ENCODE data around the gene EPS8. TPM values are rescaled to one million over a fixed set of nuclear protein-coding genes. Genes with fewer than 3 reads are reported as not detected.
A peak's percentile ranks its signal among the peaks of the same experiment; 100 is the strongest.

EPS8 gene
- total RNA-seq, 4 donors from 2014 or later: 54.4 to 120 (median 78.7) TPM

GRCh38 chr12:15601210-15601800, 187.9 kb downstream of the EPS8 start:
- Histone ChIP-seq H3K27me3 (no peaks in the 10 kb centered on the region), H3K27ac (replicated peaks in 1 of 4) (no peak overlapping the region), H3K36me3 (no peaks in the 10 kb centered on the region), H3K9me3 (no peaks in the 10 kb centered on the region), H3K4me3 (no peak overlapping the region), H3K4me1 (peaks cover 13 to 23% (median 18%) of the 10 kb centered on the region in 4 donors)
- intact Hi-C loops (cut with DNase I): no loop called here
- no peak for DNase-seq (ENCODE audit: extremely low spot score)
- 94% methylated on average over 1 of the region's 1 CpG for WGBS
- TF ChIP-seq EP300 (IDR thresholded peaks at IDR 0.05): no peak
- TF ChIP-seq POLR2AphosphoS5 (IDR thresholded peaks at IDR 0.05): no peak
- TF ChIP-seq CTCF (IDR thresholded peaks at IDR 0.05): no peak
- no peak for TF ChIP-seq POLR2A (IDR thresholded peaks at IDR 0.05; ENCODE audit: low read depth)

GRCh38 chr12:15600223-15600935, 188.8 kb downstream of the EPS8 start:
- no peaks in the 10 kb centered on the region for H3K36me3 ChIP-seq
- no peak overlapping the region for H3K27ac ChIP-seq (replicated peaks in 1 of 4)
- intact Hi-C loops (cut with DNase I): no loop called here
- TF ChIP-seq POLR2A (IDR thresholded peaks at IDR 0.05; ENCODE audit: low read depth) (no peak), POLR2AphosphoS5 (IDR thresholded peaks at IDR 0.05) (no peak), EP300 (IDR thresholded peaks at IDR 0.05) (no peak), CTCF (IDR thresholded peaks at IDR 0.05) (no peak)
- H3K4me1 ChIP-seq: peaks cover 13 to 24% (median 19%) of the 10 kb centered on the region in 4 donors
- H3K4me3 ChIP-seq: no peak overlapping the region
- 92% methylated on average over 7 of the region's 7 CpGs for WGBS
- H3K27me3 ChIP-seq: no peaks in the 10 kb centered on the region
- no peaks in the 10 kb centered on the region for H3K9me3 ChIP-seq
- no peak for DNase-seq (ENCODE audit: extremely low spot score)

- WGBS: 37% methylated on average over 4 of the region's 4 CpGs
- DNase-seq (ENCODE audit: extremely low spot score): no peak
- Histone ChIP-seq H3K27ac (replicated peaks in 1 of 4) (peak overlapping the region; percentile 32 to 54 (median 44)), H3K27me3 (no peaks in the 10 kb centered on the region), H3K4me1 (peaks cover 13 to 24% (median 19%) of the 10 kb centered on the region in 4 donors), H3K36me3 (no peaks in the 10 kb centered on the region), H3K9me3 (no peaks in the 10 kb centered on the region), H3K4me3 (no peak overlapping the region)
- intact Hi-C loops (cut with DNase I): no loop called here
- no peak for TF ChIP-seq POLR2A (IDR thresholded peaks at IDR 0.05; ENCODE audit: low read depth)
- TF ChIP-seq CTCF (IDR thresholded peaks at IDR 0.05): no peak
- no peak for TF ChIP-seq EP300 (IDR thresholded peaks at IDR 0.05)
- TF ChIP-seq POLR2AphosphoS5 (IDR thresholded peaks at IDR 0.05): peak in 1 of 2 donors; percentile 14
These were observed 189.7 kb downstream of the EPS8 start for GRCh38 chr12:15599266-15600037.

GRCh38 chr12:15597125-15597830, 191.9 kb downstream of the EPS8 start:
- Histone ChIP-seq H3K9me3 (no peaks in the 10 kb centered on the region), H3K27ac (replicated peaks in 1 of 4) (no peak overlapping the region), H3K4me1 (peaks cover 13 to 24% (median 19%) of the 10 kb centered on the region in 4 donors), H3K4me3 (no peak overlapping the region), H3K27me3 (no peaks in the 10 kb centered on the region), H3K36me3 (no peaks in the 10 kb centered on the region)
- intact Hi-C loops (cut with DNase I): no loop called here
- peak; percentile 68 for DNase-seq (ENCODE audit: extremely low spot score)
- 76% methylated on average over 5 of the region's 5 CpGs for WGBS
- TF ChIP-seq CTCF (IDR thresholded peaks at IDR 0.05) (no peak), POLR2A (IDR thresholded peaks at IDR 0.05; ENCODE audit: low read depth) (no peak), POLR2AphosphoS5 (IDR thresholded peaks at IDR 0.05) (no peak), EP300 (IDR thresholded peaks at IDR 0.05) (no peak)
